SK-N-SH (cell line): ENCODE measurements around the gene BCAN. TPM values are rescaled to one million over a fixed set of nuclear protein-coding genes. Genes with fewer than 3 reads are reported as not detected.
A peak's percentile ranks its signal among the peaks of the same experiment; 100 is the strongest.

Experiments used
- CTCF ChIA-PET: fragments of 300-600, 350-600 bp; formaldehyde crosslinking; extraction: SDS; loops from one replicate; lab custom pipeline; 2021; lab: Yijun Ruan, JAX
- POLR2A ChIA-PET: fragments of 350-600 bp; sonication (Branson Sonifier 250); formaldehyde crosslinking; extraction: SDS; loops from one replicate; lab custom pipeline; 2020; ENCODE audit warnings: antibody characterized with exemption, inconsistent platforms; lab: Yijun Ruan, JAX
- DNase-seq: peaks from one replicate; pipeline ENCODE4 v3.0.0; 2012
- H2AFZ ChIP-seq: fragments of 200-600 bp; sonication (generic); 2 replicates; pipeline ENCODE4 v1.8.1; 2016; ENCODE audit warnings: antibody characterized with exemption, mild to moderate bottlenecking, low read depth
- H3F3A ChIP-seq: fragments of 200-600 bp; sonication (generic); replicated peaks from 2 replicates; pipeline ENCODE3; 2016; ENCODE audit warnings: antibody characterized with exemption, mild to moderate bottlenecking; ENCODE audit not compliant: insufficient read depth
- H3K27ac ChIP-seq, 2 experiments: fragments of 200-500 bp in 1 of 2; fragments of 200-600 bp in 1 of 2; sonication (Bioruptor generic) in 1 of 2; sonication (generic), shearing (Covaris generic) in 1 of 2; 2 replicates each; pipeline versions ENCODE4 v1.5.1 to v1.6.1; 2014 to 2016; ENCODE audit warnings: low read depth in 2 of 2, inconsistent platforms in 1 of 2, low read length in 1 of 2, mild to moderate bottlenecking in 1 of 2, mixed read lengths in 1 of 2
- H3K27me3 ChIP-seq: fragments of 200-600 bp; sonication (generic), shearing (Covaris generic); 2 replicates; pipeline ENCODE4 v1.6.1; 2016; ENCODE audit warnings: mixed run types; ENCODE audit not compliant: insufficient read depth
- H3K36me3 ChIP-seq, 2 experiments: fragments of 200-500 bp in 1 of 2; fragments of 200-600 bp in 1 of 2; sonication (Bioruptor generic) in 1 of 2; sonication (generic) in 1 of 2; replicated peaks in 1 of 2; 2 replicates each; pipeline versions ENCODE3 to v1.5.1; 2014 to 2016; ENCODE audit warnings: low read length in 1 of 2, mild to moderate bottlenecking in 1 of 2; ENCODE audit not compliant: insufficient read depth in 2 of 2, control insufficient read depth in 1 of 2
- H3K4me1 ChIP-seq, 2 experiments: fragments of 200-500 bp in 1 of 2; fragments of 200-600 bp in 1 of 2; sonication (Bioruptor generic) in 1 of 2; sonication (generic), shearing (Covaris generic) in 1 of 2; 2 replicates each; pipeline versions ENCODE4 v1.5.1 to v1.6.1; 2014 to 2016; ENCODE audit warnings: low read depth in 1 of 2, low read length in 1 of 2, mixed run types in 1 of 2; ENCODE audit not compliant: insufficient read depth in 2 of 2, control insufficient read depth in 1 of 2
- H3K4me2 ChIP-seq: fragments of 200-600 bp; sonication (generic), shearing (Covaris generic); 2 replicates; pipeline ENCODE4 v1.6.1; 2017; ENCODE audit warnings: mixed run types
- H3K4me3 ChIP-seq, 2 experiments: fragments of 200-500 bp in 1 of 2; fragments of 200-600 bp in 1 of 2; sonication (Bioruptor generic) in 1 of 2; sonication (generic), shearing (Covaris generic) in 1 of 2; 2 replicates each; pipeline versions ENCODE4 v1.5.1 to v1.8.1; 2014 to 2016; ENCODE audit warnings: low read depth in 2 of 2, inconsistent platforms in 1 of 2, low read length in 1 of 2, mild to moderate bottlenecking in 1 of 2, mixed read lengths in 1 of 2, moderate library complexity in 1 of 2
- H3K79me2 ChIP-seq: fragments of 200-600 bp; sonication (generic); 2 replicates; pipeline ENCODE4 v1.8.1; 2017; ENCODE audit warnings: mild to moderate bottlenecking; ENCODE audit not compliant: insufficient read depth
- H3K9ac ChIP-seq: fragments of 200-600 bp; sonication (generic); 2 replicates; pipeline ENCODE4 v1.6.1; 2017; ENCODE audit warnings: mixed run types
- H3K9me2 ChIP-seq: fragments of 200-600 bp; sonication (generic); 2 replicates; pipeline ENCODE4 v1.6.1; 2017; ENCODE audit warnings: mixed run types
- H3K9me3 ChIP-seq: fragments of 200-600 bp; sonication (generic); 2 replicates; pipeline ENCODE4 v1.6.1; 2017; ENCODE audit warnings: mixed run types, mild to moderate bottlenecking, moderate library complexity
- H4K20me1 ChIP-seq: fragments of 200-600 bp; sonication (generic); 2 replicates; pipeline ENCODE4 v1.6.1; 2017; ENCODE audit warnings: mild to moderate bottlenecking, mixed run types; ENCODE audit not compliant: insufficient read depth
- CHD2 ChIP-seq: fragments of 150-350 bp; IDR thresholded peaks from 2 replicates; pipeline ENCODE4 v1.6.1; 2018; ENCODE audit warnings: low read length; ENCODE audit not compliant: partially characterized antibody
- ELF1 ChIP-seq: IDR thresholded peaks from 2 replicates; pipeline ENCODE4 v1.4.0; 2012
- FOSL2 ChIP-seq: IDR thresholded peaks from 2 replicates; pipeline ENCODE4 v1.4.0; 2012; ENCODE audit warnings: low read depth, mild to moderate bottlenecking, moderate library complexity, borderline replicate concordance
- IRF3 ChIP-seq: fragments of 150-350 bp; IDR thresholded peaks from 2 replicates; pipeline ENCODE4 v1.6.1; 2016; ENCODE audit warnings: mild to moderate bottlenecking, low read depth, low read length
- MEF2A ChIP-seq: IDR thresholded peaks from 2 replicates; pipeline ENCODE4 v1.4.0; 2012; ENCODE audit warnings: low read depth, borderline replicate concordance
- MXI1 ChIP-seq: IDR thresholded peaks from 2 replicates; pipeline ENCODE4 v1.6.1; 2012; ENCODE audit warnings: mild to moderate bottlenecking, low read depth, low read length, improper control_type of control experiment
- RFX5 ChIP-seq: IDR thresholded peaks from 2 replicates; pipeline ENCODE4 v1.6.1; 2012; ENCODE audit warnings: mild to moderate bottlenecking, improper control_type of control experiment, low read length
- RXRA ChIP-seq: IDR thresholded peaks from 2 replicates; pipeline ENCODE4 v1.4.0; 2012; ENCODE audit warnings: low read depth, mild to moderate bottlenecking, borderline replicate concordance
- YY1 ChIP-seq: IDR thresholded peaks from 2 replicates; pipeline ENCODE4 v1.4.0; 2012; ENCODE audit warnings: low read depth, mild to moderate bottlenecking
- WGBS: methylation state at CpG from one replicate; pipeline ENCODE4 v1.1.6; 2017; ENCODE audit warnings: low lambda C conversion rate; 5-methylcytosine and 5-hydroxymethylcytosine counted together
- polyA plus RNA-seq, 3 experiments: library from polyadenylated mRNA; depleted of rRNA; stranded (reverse); fragments of >200 nt; gene quantifications; 2 replicates each; pipeline ENCODE4 v1.2.3, GENCODE V29; 2012

The BCAN gene, protein sequence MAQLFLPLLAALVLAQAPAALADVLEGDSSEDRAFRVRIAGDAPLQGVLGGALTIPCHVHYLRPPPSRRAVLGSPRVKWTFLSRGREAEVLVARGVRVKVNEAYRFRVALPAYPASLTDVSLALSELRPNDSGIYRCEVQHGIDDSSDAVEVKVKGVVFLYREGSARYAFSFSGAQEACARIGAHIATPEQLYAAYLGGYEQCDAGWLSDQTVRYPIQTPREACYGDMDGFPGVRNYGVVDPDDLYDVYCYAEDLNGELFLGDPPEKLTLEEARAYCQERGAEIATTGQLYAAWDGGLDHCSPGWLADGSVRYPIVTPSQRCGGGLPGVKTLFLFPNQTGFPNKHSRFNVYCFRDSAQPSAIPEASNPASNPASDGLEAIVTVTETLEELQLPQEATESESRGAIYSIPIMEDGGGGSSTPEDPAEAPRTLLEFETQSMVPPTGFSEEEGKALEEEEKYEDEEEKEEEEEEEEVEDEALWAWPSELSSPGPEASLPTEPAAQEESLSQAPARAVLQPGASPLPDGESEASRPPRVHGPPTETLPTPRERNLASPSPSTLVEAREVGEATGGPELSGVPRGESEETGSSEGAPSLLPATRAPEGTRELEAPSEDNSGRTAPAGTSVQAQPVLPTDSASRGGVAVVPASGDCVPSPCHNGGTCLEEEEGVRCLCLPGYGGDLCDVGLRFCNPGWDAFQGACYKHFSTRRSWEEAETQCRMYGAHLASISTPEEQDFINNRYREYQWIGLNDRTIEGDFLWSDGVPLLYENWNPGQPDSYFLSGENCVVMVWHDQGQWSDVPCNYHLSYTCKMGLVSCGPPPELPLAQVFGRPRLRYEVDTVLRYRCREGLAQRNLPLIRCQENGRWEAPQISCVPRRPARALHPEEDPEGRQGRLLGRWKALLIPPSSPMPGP
- polyA plus RNA-seq (2012; rRNA removed), result 0.13 and 0.25 TPM in 2 replicates
- polyA plus RNA-seq (2012; cell fraction: cytosol; rRNA removed), result 0.08 and 0.25 TPM in 2 replicates
- 0.10 and 0.20 TPM in 2 replicates for polyA plus RNA-seq (2012; cell fraction: nucleus; rRNA removed)

GRCh38 chr1:156641761-156642264 is at the start of gene BCAN:
Gene BCAN (plus strand): TSS chr1:156642117. CDS start chr1:156646055, 3,938 bp downstream.
- Histone ChIP-seq H3K4me1 (peaks cover 0 to 34% of the 10 kb centered on the region in 2 experiments; a peak in 1 of 4 replicates), H3K4me2 (peak within 1 kb of the TSS; percentile 77), H3K27ac (no peak within 1 kb of the TSS), H3K4me3 (peak within 1 kb of the TSS; percentile 39 to 46)
- TF ChIP-seq MXI1, result 0 out of 2 replicates have a peak, but pooled peaks have one; percentile 24
- TF ChIP-seq RXRA, result no peak
- TF ChIP-seq, all 33 proteins: peak for 1
- H3K36me3 ChIP-seq, result no peaks in the 10 kb centered on the region
- H2AFZ ChIP-seq, result no peak within 1 kb of the TSS; the same call in 1 of the 2 replicates
- DNase-seq, result peak; percentile 86
- no peak within 1 kb of the TSS for H3K9ac ChIP-seq
- no peaks in the 10 kb centered on the region for H4K20me1 ChIP-seq
- ChIA-PET CTCF (interaction anchor here (0.6 to 17.8 kb wide), 11 partner anchors 15 to 265 kb away, joined by 3 to 252 read pairs (median 4); no protein-coding TSS in a partner anchor), POLR2A (no interaction called here)
- H3K79me2 ChIP-seq, result no peaks in the 10 kb centered on the region
- no peaks in the 10 kb centered on the region for H3K9me2 ChIP-seq
- peaks cover 35% of the 10 kb centered on the region for H3K27me3 ChIP-seq
- no peaks in the 10 kb centered on the region for H3K9me3 ChIP-seq
- H3F3A ChIP-seq, result peaks cover 5% of the 10 kb centered on the region
- 19% methylated on average over 19 of the region's 46 CpGs for WGBS

DNA sequence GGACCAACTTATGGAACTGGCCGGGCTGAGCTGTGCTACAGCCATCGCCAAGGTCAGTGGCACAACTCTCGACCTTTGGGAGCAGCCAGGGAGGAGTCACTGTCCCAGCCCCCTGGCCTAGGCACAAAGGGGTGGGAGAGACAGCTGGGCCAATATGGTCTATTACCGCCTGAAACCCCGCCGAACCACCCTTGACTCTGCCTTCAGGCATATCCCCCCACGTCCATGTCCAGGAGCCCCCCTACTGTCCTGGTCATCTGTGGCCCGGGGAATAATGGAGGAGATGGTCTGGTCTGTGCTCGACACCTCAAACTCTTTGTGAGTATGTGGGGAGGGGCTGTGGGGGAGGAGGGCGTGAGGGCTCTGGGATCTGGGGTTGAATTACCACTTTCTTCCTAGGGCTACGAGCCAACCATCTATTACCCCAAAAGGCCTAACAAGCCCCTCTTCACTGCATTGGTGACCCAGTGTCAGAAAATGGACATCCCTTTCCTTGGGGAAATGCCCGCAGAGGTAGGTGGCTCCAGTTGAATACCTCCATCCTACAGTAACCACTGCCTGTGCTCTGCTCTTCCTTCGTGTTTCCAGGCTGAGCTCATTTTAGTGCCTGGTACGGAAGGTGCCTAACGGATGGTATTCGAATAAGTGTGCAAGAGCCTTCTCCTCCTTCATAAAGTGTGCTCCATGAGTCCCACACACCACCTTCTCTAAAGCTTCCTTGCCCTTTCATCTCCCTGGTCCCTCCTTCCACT is 49.6 kb upstream of the BCAN start:
- peak overlapping the region; percentile 73 for H2AFZ ChIP-seq
- peak overlapping the region; percentile 96 for H3K4me2 ChIP-seq
- peaks cover 13% of the 10 kb centered on the region for H3F3A ChIP-seq
- 43% methylated on average over 13 of the region's 16 CpGs for WGBS
- H3K27me3 ChIP-seq, result no peaks in the 10 kb centered on the region
- H3K9me3 ChIP-seq, result no peaks in the 10 kb centered on the region
- peaks cover 25 to 48% of the 10 kb centered on the region in 2 experiments for H3K36me3 ChIP-seq
- DNase-seq, result no peak
- peaks cover 0 to 16% of the 10 kb centered on the region in 2 experiments; a peak in 2 of 4 replicates for H3K4me1 ChIP-seq
- CTCF ChIA-PET, result interaction anchor here (0.7 to 5.6 kb wide), 14 partner anchors 8 to 207 kb away, joined by 3 to 42 read pairs (median 7); partner anchors contain the start of genes GPATCH4 and HAPLN2
- POLR2A ChIA-PET, result interaction anchor here (1.1 to 2.8 kb wide), 5 partner anchors 8 to 22 kb away, joined by 3 to 15 read pairs (median 9); partner anchors contain the start of genes GPATCH4 and TTC24
- H4K20me1 ChIP-seq, result no peaks in the 10 kb centered on the region
- peak overlapping the region; percentile 83 for H3K9ac ChIP-seq
- peak overlapping the region; percentile 83 to 86 for H3K4me3 ChIP-seq
- TF ChIP-seq RFX5 (no peak), IRF3 (no peak), ELF1 (no peak), FOSL2 (no peak), YY1 (no peak), CHD2 (no peak), MXI1 (no peak), MEF2A (no peak)
- peak overlapping the region; percentile 51 to 93 for H3K27ac ChIP-seq
- H3K79me2 ChIP-seq, result peaks cover 12% of the 10 kb centered on the region; the same call in 1 of the 2 replicates
- H3K9me2 ChIP-seq, result no peaks in the 10 kb centered on the region
